ENCODE data around the gene KRT80.
A peak's percentile ranks its signal among the peaks of the same experiment; 100 is the strongest.

KRT80 gene

DNA sequence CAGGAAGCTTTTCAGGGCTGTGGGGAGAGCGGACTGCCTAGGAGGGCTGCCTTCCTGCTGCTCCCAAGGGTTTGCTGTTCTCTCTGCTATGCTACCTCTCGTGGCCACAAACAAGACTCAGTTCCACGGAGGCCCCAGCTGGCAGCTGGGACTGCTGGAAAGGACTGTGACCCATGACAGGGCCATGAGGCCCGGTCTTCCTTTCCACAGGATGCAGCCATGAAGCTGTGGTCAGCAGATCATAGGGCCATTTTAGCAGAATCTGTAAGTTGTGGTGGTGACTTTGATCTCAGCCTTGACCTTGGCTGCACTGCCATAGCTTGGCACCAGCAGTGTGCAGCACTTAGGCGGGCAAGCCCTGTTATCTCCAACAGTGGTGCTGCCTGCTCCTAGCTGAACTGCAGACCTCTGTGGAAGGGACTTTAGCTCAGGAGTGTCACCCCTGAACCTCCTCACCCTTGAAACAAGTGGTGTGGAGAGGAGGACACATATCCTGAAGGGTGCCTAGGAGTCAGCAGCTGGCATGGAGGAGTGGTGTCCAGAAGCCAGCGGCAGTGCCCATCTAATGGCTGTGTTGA lies 12.3 kb downstream of the KRT80 start:
- DNase-seq (ENCODE audit: low read depth), result no peak

DNA sequence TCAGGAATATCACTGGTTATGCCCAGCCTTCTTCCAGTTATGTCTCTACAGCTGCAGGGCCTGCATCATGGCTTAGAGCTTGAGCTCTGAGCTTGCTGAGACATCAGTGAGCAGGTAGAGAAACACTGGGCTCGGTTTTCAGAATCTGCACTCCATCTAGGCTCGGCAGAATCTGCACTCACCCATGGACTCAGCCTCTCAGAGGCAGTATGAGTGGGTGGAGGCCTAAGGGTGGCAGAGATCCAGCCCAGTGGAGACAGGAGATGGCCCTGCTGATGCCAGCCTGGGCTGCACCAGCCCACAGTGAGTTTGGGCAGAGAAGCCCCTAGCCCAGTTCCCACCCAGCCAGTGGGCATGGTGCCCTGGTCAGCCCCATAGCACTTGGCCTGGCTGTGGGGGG lies 12.8 kb downstream of the KRT80 start:
- no peak for DNase-seq (ENCODE audit: low read depth)

DNA sequence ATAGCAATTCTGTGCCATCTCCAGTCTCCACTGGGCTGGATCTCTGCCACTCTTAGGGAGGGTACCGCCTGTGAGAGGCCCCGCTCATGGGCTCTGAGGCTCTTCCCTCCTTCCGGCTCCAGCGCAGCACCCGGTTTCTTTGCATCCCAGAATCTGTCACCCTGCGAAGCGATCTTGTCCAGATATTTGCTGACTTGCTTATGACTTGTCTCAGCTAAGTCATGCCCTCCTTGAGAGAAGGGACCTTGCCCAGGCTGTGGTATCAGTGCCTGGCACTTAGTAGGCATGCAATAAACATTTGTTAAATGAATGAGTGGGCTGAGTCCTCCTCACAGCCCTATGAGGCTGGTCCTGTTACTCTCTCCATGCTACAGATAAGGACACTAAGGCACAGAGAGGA lies 13.4 kb downstream of the KRT80 start:
- no peak for DNase-seq (ENCODE audit: low read depth)

DNA sequence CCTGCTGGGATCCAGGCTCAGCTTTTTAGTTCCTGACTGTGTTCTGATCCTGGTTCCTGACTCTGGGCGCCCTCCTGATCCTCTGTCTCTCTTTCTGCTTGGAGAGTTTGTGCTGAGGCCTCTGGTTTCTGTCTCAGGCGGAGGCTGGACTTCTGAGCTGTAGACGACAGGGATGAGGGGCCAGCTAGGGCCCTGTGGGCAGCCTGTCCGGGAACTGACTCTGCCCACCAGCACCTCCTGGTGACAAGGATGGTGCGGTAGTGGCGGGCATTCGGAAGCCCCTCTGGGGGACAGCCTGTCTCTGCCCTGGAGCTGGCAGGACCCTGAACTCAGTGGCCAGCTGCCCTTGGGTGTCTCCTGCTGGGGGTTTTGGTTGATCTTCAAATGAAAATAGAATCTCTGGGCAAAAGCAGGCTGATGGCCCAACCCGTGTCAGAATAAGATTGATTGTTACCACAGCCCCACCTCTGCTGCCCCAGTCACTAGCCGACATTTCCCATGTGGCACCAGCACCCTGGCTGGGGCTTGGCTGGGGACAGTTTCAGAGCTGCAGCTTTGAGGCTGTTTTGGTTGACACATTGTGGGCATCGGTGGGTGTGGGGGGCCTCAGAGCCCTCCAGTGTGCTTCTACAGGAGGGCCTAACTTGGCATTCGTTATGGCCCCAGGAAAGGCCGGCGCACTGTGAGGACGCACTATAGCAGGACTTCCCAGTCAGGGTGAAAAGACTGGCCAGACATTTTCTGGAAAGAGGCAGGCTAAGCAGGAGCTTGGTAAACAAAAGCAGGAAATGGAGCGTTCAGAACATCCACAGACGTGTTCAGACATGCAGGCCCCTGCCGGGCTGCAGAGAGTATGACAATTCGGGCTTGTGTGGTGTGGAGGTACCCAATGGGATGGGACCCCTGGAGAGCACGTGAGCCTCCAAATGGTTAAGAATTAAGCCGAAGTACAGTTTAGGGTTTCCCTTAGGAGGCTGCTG lies 16.2 kb downstream of the KRT80 start:
- no peak for DNase-seq (ENCODE audit: low read depth)

DNA sequence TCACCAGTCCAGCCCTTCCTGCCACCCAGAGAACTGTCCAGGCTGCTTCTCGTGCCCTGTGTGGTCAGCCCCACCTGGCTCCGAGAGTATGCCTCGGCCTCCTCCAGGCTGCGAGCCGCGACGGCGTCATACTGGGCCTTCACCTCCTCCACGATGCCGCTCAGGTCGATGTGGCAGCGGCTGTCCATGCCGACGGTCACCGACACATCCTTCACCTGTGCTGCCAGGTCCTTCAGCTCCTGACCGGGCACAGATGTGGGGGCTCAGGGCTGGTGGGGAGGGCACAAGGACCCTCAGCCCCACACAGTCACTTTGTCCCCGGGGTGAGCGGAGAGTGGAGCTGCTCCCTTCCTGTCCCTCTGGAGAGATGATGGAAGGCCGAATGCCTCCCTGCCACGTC lies 18.3 kb downstream of the KRT80 start:
- DNase-seq (ENCODE audit: low read depth), result no peak

DNA sequence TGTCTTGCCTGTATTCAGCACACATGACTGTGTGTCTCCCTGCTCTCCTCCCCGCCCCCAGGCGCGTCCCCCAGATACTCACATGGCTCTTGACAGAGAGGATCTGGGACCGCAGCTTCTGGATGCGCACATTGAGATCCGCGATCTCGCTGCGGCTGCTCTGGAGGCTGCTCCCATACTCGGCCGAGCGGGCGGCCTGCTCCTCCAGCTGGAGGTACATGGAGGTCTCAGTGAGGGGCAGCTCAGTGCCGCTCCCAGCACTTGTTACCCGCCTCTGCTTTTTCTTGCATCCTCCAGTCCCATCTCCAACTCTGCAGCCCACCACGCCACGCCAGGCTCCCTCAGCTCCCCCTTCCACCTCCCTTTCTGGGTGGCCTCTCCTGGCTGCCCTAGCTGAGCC lies 18.9 kb downstream of the KRT80 start:
- no peak for DNase-seq (ENCODE audit: low read depth)

DNA sequence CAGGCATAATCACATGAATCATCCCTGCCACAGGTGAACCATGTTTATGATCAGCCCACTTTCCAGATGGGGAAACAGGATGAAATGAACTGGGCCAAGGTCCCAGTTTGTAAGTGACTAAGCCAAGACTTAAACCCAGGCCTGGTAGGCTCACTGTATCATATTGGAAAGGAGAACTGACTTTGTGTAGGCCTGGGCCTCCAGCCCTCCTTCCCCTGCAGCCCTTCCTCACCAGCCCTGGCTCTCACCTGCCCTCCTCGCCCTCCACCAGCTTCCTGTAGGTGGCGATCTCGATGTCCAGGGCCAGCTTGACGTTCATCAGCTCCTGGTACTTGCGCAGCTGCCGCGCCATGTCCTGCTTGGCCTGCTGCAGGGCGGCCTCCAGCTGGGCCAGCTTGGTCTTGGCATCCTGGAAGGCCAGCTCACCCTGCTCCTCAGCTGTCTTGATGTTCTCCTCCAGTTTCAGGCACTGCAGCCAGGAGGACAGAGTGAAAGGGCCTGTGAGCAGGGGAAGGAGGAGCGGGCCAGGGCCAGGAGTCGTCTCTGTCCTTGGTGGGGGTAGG lies 19.8 kb downstream of the KRT80 start:
- no peak for DNase-seq (ENCODE audit: low read depth)

DNA sequence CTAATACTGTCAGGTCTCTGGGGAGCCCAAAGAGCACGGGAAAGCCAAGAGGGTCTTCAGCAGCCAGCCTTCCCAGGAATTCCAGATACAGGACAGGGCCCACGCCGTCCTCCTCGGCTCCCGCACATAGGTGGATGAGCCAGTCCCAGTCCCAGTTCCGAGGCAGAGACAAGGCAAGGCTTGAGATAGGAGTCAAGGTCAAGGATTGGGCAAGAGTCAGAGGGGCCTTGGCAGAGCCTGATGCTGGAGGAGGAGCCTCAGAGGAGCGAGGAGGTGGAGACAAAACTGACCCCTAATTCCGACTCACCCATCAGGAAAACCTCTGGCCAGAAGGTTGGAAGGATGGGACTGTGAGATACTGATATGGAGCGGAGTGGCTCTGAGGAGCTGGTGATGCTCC lies 21.0 kb downstream of the KRT80 start:
- no peak for DNase-seq (ENCODE audit: low read depth)

DNA sequence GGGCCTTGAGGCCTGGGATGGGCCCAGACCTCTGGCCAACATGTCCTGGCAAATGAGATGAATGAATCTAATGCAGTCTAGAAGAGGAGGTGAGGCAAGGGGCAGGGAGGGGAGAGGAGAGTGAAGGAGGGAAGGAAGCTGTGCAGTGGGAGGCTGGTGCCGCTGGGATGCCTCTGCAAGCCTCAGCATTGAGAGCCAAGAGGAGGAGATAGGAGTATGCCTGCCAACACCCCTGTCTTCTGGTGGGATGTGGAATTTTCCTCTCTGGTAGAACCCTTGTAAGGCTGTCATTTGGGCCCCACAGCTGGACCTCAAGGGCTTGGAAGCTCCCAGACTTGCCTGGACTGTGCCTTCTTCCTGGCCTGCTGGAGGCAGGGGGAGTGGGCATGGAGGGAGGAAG lies 21.9 kb downstream of the KRT80 start:
- DNase-seq (ENCODE audit: low read depth), result no peak

DNA sequence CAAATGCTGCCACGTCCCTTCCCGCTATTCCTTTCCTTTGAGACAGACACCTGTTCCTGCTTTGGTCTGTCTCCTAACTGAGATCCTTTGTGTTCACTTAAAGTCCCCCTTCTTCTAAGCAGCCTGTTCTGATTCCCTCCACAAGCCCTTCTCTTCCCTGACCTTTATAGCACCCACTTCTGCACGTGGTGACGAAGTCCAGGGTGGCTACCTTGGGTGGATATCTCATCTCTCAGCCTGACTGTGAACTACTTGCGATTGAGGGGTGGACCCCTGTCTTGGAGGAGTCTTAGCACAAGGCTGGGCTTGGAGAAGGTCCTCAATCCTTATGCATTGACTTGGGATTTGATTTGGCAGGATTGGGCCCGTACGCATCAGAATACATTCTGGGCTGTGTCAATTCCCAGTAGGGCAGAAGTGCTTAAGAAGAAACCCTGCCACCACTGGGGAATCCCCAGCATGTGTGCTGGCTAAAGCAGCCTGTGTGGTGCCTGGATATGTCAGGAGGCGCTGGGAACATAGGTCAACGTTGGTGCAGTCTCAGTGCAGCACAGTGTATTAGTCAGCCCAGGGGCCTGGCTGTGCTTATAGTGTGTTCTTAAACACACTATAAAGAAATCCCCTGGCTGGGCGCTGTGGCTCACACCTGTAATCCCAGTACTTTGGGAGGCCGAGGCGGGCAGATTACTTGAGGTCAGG lies 23.6 kb downstream of the KRT80 start:
- DNase-seq (ENCODE audit: low read depth), result no peak

DNA sequence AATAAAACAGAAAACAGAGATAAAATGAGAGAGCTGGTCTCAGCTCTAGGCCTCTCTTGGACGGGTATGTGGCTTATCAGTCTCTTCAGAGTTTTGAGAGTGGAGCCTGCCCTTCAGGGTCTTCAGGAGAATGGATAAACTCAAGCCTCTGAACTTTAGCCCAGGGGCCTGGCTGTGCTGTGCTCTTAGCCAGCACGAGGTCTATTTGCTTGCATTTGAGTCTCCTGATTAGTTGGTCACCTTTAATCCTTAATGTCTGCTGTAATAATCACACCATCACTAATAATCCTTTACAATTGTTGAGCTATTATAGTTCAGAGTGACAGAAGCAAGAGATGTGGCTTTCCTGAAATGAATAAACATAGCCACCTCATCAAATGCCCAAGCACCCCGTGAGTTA lies 24.3 kb downstream of the KRT80 start:
- DNase-seq (ENCODE audit: low read depth), result no peak

DNA sequence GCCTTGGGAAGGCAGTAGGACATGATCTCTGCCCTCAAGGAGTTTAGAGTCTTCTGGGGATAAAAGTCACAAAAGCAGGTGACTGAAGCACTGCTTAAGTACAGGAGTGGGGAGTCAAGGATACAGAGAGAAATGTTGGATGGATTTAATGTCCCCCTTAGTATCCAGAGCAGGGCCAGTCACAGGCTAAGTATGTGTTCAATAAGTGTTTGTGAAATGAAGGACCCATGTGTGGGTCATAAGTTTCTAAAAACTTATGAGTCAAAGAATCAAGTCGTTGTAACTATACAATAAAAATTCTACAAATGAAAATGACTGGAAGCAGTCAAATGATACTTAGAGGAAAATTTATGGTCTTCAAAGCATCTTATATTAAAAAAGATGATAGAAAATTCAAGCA lies 25.1 kb downstream of the KRT80 start:
- DNase-seq (ENCODE audit: low read depth), result no peak

DNA sequence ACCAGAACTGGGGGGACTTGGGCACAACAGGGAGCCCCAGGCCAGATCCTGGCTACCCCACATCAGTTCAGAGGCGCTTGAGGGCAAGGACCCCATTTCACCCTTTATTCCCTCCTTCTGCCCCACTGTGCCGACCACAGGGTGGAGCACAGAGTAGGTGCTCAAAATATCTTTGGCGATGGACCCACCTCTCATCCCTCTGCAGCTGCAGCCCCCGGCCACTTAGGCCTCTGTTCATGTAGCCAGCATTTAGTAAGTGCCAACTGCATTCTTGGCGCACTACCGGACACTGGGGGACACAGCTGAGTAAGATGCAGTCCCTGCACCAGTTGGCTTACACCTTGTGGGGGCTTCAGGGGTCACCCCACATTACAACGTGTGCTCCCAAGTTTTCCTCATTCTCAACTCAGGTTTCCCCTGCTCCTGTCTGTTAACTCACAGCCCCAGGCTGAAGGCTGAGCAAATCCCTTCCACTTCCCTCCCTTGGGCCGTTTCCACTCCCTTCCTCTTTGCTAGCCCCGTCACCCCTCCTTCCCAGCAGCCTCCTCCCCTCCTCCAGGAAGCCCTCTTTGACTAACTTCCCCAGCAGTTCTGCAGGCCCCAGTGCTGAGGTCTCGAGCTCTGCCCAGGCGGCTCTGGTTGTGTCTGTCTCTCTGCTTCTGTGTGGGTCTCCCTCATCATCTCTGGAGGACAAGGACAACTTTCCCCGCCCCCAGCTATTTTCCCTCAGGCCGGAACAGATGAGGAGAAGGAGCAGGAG lies 26.5 kb downstream of the KRT80 start:
- no peak for DNase-seq (ENCODE audit: low read depth)

DNA sequence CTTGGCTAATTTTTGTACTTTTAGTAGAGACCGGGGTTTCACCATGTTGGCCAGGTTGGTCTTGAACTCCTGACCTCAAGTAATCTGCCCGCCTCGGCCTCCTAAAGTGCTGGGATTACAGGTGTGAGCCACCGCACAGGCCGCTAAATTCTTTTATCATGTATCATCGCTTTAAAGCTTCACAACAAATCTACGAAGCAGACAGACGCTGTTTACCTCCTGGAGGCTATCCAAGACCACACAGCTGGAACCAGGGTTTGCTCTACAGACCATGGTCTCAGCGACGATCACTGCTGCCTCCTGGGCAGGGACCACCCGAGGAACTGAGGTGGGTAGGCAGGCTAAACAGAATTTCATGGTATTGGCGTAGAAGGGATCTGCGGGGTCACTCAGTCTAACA lies 27.2 kb downstream of the KRT80 start:
- DNase-seq (ENCODE audit: low read depth), result no peak

DNA sequence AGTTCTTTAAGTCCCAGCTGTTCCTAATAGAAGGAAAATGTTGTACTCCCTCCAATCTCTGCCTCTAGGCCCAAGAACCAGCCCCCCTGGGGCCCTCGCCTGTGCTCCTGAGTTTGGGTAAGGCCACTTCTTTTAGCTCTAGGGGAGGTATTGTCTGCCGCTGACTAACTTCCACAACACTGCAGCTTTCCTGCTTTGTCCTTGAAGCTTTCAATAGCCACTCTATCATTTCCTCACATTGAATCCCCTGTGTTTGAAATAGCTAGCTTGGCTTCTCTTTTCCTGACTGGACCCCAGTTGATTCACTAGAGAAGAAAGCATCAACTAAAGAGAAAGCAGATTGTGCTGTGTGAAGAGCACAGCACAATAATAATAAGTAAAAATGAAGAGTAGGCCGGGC lies 28.8 kb downstream of the KRT80 start:
- DNase-seq (ENCODE audit: low read depth), result no peak

DNA sequence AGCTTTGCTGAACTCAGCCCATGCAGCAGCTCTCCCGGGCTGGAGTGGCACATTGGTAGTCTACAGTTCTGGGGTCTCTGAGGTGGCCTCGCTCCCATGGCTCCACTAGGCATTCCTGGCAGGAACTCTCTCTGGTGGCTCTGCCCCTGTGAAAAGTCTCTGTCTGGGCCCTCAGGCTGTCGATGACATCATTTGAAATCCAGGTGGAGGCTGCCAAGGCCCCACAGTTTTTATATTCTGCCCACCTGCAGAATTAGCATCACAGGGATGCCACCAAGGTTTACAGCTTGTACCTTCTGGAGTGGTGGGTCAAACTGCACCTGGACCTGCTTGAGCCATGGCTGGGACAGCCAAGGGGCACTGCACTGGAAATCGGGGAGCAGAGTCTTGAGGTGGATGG lies 31.6 kb downstream of the KRT80 start:
- DNase-seq (ENCODE audit: low read depth), result no peak

DNA sequence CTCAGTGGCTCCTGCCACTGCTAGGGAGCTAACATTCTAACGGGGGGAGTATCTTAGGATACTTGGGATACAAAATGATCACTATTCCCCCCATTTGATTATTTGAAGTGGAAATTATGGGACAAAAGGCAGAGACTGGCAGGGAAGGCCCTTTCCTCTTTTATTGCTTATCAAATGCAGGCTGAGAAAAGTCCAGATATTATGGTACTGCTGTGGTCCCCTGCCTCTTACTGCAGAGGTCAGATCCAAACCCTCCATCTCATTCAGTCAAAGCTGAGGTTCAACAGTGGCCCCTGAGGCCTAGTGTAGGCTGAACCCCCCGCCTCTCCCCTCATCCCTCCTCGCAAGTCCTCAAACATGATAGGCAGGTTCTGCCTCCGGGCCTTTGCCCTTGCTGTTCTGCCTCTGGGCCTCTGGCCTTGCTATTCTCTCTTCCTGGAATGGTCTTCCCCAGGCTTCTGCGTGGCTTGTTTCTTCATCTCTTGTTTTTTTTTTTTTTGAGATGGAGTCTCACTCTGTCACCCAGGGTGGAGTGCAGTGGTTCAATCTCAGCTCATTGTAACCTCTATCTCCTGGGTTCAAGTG lies 34.2 kb downstream of the KRT80 start:
- no peak for DNase-seq (ENCODE audit: low read depth)

DNA sequence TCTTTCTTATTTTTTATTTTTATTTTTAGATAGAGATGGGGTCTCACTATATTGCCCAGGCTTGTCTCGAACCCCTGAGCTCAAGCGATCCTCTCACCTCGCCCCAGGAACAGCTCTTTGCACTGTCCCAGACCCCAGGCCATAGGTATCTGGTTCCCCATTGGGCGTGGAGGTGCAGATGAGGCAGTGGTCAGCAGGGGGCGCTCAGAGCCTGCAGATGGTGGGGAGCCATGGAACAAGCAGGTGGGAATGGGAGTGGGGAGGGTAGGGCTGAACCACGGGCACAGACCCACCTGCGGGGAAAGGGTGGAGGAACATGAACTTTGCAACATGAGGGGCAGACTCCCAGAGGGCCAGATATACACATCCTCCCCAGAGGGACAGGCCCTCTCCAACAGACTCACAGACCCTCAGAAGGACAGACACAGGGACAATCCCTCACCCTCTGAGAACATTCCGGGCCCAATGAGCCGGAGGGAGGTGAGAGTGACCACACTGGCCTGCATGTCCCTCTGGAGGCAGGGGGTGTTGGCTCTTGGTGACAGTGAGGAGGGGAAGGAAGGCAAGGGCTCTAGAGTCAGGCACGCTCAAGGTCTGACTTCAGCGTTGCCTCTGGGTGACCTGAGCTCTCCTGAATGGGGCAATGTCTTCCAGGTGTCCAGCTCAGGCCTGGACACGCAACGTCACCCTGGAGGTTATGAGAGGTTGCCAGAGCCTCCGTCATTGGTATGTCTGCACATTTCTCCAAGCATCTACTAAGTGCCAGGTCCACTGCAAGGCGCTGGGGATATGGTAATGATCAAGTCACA lies 34.9 kb downstream of the KRT80 start:
- peak; percentile 53 for DNase-seq (ENCODE audit: low read depth)

DNA sequence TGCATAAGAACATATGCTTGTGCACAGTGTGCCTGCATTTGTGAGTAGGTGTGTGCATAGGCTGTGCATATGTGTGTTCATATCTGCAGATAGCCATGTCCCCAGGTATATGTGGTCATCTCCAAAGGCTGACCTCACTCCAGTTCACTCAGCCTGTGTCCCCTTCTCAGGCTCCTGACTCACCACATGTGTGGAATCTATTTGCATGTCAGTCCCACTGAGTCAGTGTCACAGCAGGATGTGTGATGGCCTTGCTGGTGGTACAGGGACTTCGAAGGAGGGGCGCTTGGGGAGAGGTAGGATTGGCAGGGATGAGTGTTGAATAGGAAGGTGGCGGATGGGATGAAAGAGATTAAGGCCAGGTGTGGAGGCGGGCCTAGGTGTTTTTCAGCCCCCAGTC lies 35.5 kb downstream of the KRT80 start:
- no peak for DNase-seq (ENCODE audit: low read depth)

DNA sequence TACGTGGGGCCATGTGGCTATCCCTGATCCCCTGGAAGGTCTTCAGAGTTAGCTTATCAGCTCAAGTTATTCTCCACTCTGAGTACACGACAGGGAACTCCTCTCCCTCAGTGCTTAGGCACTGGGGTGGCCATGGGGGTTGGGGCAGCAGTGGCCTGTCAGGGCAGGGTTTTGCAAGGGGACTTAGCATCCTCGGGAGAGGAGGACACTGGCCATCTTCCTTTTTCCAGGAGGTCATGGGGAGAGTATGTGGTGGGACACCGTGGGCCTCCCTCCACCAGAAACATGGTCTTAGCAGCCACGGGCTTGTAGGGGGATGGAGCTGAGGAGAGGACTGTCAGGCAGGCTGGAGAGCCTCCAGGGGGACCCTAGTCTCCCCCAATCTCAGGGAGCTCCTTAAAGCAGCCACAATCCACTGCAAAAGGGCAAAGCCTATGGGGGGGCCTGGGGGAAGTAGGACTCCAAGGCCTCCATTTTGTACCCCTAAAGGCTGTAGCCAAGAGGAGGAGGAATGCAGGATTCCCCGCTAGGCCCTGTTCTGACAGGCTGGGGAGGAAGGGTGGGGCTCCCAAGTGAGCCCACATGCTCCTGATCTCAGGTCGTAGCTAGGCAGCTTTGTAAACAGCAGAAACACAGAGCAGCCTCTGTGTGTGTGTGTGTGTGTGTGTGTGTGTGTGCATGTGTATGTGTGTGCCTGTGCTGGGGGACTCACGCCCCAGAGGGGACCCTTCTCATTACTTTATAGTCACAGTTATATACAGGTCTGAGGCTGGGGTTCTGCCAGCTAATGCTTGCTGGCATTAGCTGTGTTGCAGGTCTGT lies 36.6 kb downstream of the KRT80 start:
- no peak for DNase-seq (ENCODE audit: low read depth)
